Measurements from ENCODE around the gene ENPP1. TPM values are rescaled to one million over a fixed set of nuclear protein-coding genes. Genes with fewer than 3 reads are reported as not detected.

ENPP1 gene
- total RNA-seq, 4 donors from 2014 or later: 7.9 to 35.2 (median 19.2) TPM

GRCh38 chr6:131924881-131925474 lies 117.2 kb downstream of the ENPP1 start:
- TF ChIP-seq EP300 (IDR thresholded peaks at IDR 0.05): no peak
- TF ChIP-seq, protein P1, sequence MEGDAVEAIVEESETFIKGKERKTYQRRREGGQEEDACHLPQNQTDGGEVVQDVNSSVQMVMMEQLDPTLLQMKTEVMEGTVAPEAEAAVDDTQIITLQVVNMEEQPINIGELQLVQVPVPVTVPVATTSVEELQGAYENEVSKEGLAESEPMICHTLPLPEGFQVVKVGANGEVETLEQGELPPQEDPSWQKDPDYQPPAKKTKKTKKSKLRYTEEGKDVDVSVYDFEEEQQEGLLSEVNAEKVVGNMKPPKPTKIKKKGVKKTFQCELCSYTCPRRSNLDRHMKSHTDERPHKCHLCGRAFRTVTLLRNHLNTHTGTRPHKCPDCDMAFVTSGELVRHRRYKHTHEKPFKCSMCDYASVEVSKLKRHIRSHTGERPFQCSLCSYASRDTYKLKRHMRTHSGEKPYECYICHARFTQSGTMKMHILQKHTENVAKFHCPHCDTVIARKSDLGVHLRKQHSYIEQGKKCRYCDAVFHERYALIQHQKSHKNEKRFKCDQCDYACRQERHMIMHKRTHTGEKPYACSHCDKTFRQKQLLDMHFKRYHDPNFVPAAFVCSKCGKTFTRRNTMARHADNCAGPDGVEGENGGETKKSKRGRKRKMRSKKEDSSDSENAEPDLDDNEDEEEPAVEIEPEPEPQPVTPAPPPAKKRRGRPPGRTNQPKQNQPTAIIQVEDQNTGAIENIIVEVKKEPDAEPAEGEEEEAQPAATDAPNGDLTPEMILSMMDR (IDR thresholded peaks at IDR 0.05): peak; percentile 61 to 68 (median 66)
- H3K9me3 ChIP-seq: peaks cover 0 to 8% (median 4%) of the 10 kb centered on the region in 4 donors
- H3K4me3 ChIP-seq: no peak overlapping the region
- no peak overlapping the region for H3K27ac ChIP-seq (replicated peaks in 1 of 4)
- H3K36me3 ChIP-seq: no peaks in the 10 kb centered on the region
- H3K27me3 ChIP-seq: no peaks in the 10 kb centered on the region
- intact Hi-C loops (cut with DNase I): loop anchor here (5.0 kb wide), 1 partner anchor 237 kb away; no protein-coding TSS in a partner anchor
- 26% methylated on average over 4 of the region's 4 CpGs for WGBS
- no peak for DNase-seq (ENCODE audit: extremely low spot score)
- H3K4me1 ChIP-seq: peaks cover 0 to 5% (median 0%) of the 10 kb centered on the region in 4 donors

DNA sequence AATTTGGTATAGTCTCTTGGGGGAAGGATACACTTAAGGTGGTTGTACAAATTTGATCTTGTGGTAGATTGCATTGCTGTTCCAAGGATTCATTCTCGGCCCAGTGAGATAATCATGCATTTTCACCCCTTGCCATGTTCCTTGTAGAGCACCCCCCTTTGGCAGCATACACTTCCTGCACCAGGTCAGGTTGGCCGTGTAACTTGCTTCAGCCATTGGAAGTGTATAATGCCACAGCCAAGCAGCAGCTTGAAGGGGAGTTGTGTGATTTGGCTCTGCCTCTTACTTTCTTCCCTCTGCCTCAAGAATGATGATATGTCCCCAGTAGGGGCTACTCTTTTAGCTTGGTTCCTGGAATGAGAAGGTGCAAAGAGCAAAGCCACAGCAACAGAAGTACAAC lies 121.4 kb downstream of the ENPP1 start:
- DNase-seq (ENCODE audit: extremely low spot score): no peak
- Histone ChIP-seq H3K4me1 (peaks cover 0 to 11% (median 0%) of the 10 kb centered on the region in 4 donors), H3K36me3 (no peaks in the 10 kb centered on the region), H3K27ac (replicated peaks in 1 of 4) (no peak overlapping the region), H3K4me3 (no peak overlapping the region), H3K9me3 (no peaks in the 10 kb centered on the region), H3K27me3 (no peaks in the 10 kb centered on the region)
- TF ChIP-seq, protein P1 (IDR thresholded peaks at IDR 0.05): no peak
- TF ChIP-seq EP300 (IDR thresholded peaks at IDR 0.05) (no peak), POLR2A (IDR thresholded peaks at IDR 0.05; ENCODE audit: low read depth) (no peak), POLR2AphosphoS5 (IDR thresholded peaks at IDR 0.05) (no peak)
- 67% methylated on average over 2 of the region's 2 CpGs for WGBS
- intact Hi-C loops (cut with DNase I): no loop called here

DNA sequence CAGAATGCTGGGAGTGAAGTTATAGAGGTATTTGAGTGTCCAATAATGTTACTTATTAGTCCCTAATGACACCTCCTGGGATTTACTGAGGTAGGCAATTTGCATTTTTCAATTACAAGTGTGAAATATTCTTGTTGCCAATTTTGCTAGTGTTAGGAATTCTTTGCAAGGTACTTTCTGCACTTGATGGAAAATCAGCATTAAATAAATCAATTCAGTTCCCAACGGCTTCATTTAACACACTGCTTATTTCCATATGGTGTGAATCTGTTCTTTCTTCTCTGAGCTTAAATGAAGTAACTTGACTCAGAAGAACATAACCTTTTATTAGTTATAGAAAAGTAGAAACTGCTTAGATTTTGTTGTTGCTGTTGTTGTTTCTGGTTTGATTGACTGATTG lies 122.2 kb downstream of the ENPP1 start:
- Histone ChIP-seq H3K36me3 (no peaks in the 10 kb centered on the region), H3K27ac (replicated peaks in 1 of 4) (no peak overlapping the region), H3K4me3 (no peak overlapping the region), H3K4me1 (peaks cover 0 to 10% (median 0%) of the 10 kb centered on the region in 4 donors), H3K9me3 (no peaks in the 10 kb centered on the region), H3K27me3 (no peaks in the 10 kb centered on the region)
- no peak for TF ChIP-seq POLR2A (IDR thresholded peaks at IDR 0.05; ENCODE audit: low read depth)
- TF ChIP-seq EP300 (IDR thresholded peaks at IDR 0.05): no peak
- TF ChIP-seq, protein P1 (IDR thresholded peaks at IDR 0.05): no peak
- TF ChIP-seq POLR2AphosphoS5 (IDR thresholded peaks at IDR 0.05): no peak
- DNase-seq (ENCODE audit: extremely low spot score): no peak
- 88% methylated on average over 1 of the region's 1 CpG for WGBS
- intact Hi-C loops (cut with DNase I): no loop called here

GRCh38 chr6:131931063-131931750 lies 123.4 kb downstream of the ENPP1 start:
- no peak overlapping the region for H3K4me3 ChIP-seq
- WGBS: 63% methylated on average over 2 of the region's 2 CpGs
- no peak overlapping the region for H3K27ac ChIP-seq (replicated peaks in 1 of 4)
- intact Hi-C loops (cut with DNase I): no loop called here
- DNase-seq (ENCODE audit: extremely low spot score): no peak
- TF ChIP-seq, protein P1 (IDR thresholded peaks at IDR 0.05): no peak
- TF ChIP-seq EP300 (IDR thresholded peaks at IDR 0.05) (no peak), POLR2AphosphoS5 (IDR thresholded peaks at IDR 0.05) (no peak), POLR2A (IDR thresholded peaks at IDR 0.05; ENCODE audit: low read depth) (no peak)
- no peaks in the 10 kb centered on the region for H3K36me3 ChIP-seq
- no peaks in the 10 kb centered on the region for H3K27me3 ChIP-seq
- peaks cover 0 to 7% (median 0%) of the 10 kb centered on the region in 4 donors for H3K4me1 ChIP-seq
- H3K9me3 ChIP-seq: no peaks in the 10 kb centered on the region

All from esophagus muscularis mucosa (tissue), 4 donors.